DMS53 treated with DMSO at 0.1 percent for 48 hours (cell line): ENCODE results near the gene SYNJ1.

Experiments
- DNase-seq: peaks from one replicate; lab custom pipeline; 2025; ENCODE audit not compliant: unreplicated experiment; lab: John Stamatoyannopoulos, UW

The SYNJ1 gene

DNA sequence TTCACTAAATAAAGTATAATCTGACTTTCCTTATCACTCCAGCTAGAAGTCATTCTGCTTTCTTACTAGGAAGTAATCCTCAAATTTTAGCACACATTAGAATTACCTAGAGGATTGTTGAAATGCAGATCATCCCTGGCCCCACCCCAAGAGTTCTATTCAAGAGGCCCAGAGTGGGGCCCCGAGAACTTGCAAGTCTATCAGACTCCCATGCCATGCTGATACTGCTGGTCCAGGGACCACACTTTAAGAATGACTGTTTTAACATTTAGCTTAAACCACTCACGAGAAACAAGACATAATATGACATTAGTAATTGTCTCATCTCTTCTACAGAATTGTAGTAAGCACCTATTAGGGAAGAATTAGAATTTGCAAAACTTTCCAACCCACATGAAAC is 7.7 kb upstream of the SYNJ1 start:
- no peak for DNase-seq

DNA sequence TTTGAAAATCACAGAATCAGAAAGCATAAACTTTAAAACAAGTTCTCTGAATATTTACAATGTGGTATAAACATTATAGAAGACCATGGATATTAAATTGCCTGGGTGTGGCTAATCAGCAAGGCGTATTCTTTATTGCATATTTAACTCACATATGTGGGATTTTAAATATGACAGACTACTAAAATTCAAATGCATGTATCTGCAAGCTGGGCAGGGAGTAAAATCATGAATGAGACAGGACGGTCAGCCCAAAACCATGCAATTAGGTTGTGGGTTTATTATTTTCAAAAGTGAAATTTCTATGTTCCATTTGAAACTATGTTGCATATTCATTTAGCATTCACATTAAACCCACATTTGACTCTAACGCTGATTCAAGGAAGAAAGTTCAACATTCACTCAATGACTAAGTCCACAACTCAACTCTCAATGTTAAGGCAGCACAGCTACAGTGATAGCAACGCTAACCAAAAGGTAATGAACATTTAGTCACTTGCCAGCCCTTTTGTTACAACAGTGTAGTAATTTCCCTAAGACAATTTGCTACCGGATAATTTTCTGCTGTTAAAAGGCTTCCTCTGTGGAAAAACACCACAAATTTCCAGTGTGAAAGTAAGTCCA is 6.3 kb upstream of the SYNJ1 start:
- no peak for DNase-seq

DNA sequence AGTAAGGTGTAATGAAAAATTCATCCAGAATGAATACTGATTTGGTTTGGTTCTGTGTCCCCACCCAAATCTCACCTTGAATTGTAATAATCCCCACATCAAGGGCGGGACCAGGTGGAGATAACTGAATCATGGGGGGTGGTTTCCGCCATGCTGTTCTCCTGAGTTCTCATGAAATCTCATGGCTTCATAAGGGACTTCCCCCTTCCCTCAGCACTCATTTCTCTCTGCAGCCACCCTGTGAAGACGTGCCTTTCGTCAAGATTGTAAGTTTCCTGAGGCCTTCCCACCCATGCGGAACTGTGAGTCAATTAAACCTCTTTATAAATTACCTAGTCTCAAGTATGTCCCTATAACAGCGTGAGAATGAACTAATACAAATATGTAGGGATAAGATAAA is 5.5 kb upstream of the SYNJ1 start:
- DNase-seq = no peak

DNA sequence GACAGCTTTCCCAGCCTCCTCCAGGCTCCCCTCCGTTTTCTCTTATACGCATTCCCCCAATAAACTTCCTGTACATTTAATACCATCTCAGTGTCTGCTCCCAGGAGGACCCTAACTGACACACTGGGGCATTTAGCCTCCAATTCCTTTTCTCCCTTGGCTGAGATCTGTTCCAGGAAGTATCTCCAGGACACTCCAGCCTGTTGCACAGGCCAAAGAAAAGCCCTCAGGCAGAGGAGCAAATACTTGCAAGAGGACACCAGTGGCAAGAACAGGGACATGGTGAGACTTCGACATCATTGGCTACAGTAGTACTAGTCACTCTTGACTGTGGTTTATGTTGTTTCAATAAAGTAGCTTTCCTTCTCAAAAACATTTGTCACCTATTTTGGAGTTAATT is 4.7 kb upstream of the SYNJ1 start:
- DNase-seq = no peak

DNA sequence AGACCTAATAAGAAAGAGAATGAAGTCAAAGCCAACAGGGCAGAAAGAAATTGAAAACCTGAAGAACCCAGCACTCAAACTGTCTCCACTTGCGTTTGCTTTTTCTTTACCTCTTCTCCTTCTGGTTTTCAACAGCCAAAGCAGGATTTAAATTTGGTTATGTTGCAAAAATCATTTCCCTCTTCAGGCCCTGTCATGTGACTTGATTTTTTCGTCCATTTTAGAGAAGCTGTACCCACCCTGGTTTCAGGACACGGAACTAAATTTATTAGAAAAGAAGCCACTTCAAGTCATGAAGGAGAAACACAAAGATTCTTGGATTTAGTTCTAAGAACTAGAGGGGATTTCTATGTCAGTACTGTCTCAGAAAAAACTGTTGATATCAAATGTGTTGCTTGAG is 1.0 kb upstream of the SYNJ1 start:
- no peak for DNase-seq

DNA sequence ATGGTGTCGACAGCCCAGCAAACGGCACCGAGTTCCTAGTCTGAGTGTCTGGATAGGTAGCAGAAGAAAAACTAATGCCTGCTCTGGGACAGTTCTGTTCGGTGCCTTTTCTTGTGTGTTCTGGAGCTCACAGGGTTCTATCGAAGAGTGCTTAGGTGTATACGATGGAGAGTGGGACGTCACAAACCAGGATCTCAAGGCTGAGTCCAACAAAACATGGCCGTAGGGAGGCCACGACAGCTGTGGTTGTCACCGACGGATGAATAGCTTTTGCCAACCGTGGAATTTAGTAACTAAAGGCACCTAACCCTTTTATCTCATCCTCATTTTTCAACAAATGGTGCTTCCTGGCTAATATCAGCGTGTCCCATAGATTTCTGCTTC is 635 bp upstream of the SYNJ1 start:
- DNase-seq = peak; percentile 34

DNA sequence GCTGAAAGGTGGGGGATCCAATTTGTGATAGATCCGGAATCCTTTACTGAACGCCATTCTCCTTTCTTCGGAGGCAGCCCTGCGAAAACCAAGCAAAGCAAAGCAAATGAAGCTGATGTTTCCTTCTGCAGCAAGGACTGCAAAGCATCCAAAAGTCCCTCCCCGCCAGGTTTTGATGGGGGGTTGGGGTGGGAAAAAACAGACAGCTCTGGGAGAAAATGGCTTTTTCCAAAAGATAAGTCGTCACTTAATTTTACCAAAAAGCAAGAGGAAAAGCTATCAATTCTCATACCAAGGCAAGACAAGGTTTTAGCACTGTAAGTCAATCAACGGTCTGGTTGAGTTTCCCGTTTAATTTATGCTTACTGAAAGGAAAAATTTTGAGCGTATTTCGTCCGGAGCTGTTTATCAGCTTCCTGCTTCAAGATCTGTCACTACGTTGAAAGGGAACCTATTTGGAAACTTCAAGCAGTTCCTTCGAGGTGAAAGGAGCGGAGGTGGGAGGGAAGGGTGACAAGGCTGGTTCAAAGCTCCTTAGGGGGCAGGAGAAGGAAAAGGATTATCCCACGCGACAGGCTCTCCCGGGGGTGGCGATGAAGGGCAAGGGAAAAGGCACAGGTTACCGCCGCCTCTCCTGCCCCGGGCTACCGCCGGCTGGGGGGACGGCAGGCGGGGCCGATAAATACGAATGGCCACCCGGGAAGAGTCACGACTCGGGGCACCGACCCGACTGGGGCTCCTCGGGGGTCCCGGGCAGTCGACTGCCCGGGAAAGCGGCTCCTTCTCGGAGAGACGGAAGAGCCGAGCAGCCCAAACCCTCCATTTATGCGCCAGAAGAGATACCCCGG is 750 bp downstream of the SYNJ1 start:
- peak; percentile 10 for DNase-seq

DNA sequence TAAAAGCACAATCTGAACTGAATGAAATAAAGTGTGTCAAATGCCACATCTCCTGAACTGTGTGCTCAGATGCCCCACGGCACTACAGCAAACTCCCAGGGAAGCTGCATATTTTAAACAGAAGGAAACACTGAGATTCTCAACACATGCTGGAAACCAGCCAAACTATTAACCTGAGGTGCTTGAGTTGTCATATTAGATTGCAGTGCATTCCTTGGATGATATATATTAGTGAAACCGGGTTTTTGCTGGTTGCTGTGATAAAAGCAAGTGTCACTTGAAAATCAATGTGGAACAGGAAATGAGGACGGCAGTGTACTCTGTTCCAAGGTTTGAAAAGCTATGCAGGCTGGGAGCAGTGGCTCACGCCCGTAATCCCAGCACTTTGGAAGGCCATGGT is 8.7 kb downstream of the SYNJ1 start:
- no peak for DNase-seq

DNA sequence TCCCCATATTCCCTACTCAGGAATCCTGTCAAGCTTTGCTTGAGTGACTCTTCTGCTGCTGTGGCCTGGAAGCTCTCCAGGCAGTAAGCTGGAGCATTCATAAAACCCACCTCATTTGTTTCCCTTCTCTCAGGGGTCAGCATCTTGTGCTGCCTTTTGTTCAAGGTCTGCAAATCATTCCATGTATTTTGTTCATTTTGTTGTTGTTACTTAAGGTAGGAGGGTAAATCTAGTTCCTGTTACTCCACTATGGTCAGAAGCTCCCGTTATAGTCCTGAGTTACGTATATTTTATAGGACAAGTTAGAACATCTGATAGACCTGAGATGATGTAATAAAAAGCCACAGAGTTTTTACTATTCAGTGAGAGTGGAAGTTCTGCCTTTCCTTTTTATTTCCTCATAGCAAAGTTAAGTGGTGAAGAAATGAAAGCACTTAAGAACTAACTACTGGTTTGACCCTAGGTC is 9.9 kb downstream of the SYNJ1 start:
- no peak for DNase-seq

DNA sequence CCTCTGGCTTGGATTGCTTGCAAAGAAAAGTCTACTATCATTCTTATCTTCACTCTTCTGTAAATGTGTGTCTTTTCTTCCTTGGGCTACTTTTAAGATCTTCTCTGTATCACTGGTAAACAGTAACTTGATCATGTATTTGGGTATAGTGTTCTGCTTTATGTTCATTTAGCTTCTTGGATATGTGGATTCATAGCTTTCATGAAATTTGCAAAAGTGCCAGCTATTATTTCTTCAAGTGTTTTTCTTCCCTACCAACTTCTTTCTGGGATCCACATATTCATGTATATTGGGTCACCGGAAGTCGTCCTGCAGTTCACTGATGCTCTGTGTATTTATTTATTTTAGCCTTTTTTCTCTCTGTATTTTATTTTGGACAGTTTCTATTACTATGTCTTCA is 11.3 kb downstream of the SYNJ1 start:
- no peak for DNase-seq

DNA sequence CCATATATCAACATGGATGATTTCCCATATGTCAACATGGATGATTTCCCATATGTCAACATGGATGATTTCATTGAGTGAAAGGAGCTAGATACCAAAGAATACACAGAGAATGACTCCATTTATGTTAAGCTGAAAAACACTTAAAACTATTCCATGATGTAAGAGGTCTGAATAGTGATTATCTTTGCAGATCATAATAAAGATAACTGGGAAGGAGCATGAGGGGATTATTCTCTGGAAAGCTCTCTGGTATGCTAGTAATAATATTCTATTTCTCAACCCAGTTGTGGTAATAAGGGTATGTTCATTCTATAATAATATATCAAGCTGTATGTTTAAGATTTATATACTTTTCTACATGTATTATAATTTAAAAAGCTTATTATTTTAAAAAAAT is 14.1 kb downstream of the SYNJ1 start:
- no peak for DNase-seq

DNA sequence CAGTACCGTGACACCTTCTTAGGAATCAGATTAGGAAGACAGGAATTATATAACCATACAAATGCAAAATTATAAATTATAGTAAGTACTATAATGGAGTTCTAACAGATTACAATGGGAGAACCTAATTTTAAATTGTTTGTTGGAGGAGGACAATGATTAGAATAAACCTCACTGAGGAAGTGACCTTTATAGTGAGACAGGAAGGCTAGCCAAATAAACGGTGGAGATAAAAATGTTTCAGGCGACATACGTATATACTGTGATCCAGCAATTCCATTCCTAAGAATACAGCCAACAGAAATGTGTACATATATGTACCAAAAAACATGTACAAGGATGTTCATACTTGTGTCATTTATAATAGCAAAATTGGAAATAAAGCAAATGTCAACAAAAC is 15.2 kb downstream of the SYNJ1 start:
- no peak for DNase-seq

DNA sequence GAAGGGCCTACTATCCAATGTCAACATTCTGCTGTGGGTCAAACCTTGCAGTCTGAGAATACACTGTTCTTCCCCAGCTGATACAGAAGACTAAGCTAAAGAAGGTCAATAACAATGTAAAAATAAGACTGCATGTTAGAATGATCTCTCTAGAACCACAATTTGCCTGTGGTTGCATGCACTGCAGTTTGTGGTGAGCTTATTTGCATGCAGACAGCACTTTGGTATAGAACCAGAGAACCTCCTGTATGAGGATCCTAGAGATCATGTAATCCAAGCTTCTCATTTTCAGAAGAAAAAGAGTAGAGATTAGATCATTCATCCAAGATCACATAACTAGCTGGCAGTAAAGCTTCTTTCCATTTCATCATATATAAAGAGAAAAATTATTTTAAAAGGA is 15.8 kb downstream of the SYNJ1 start:
- no peak for DNase-seq

DNA sequence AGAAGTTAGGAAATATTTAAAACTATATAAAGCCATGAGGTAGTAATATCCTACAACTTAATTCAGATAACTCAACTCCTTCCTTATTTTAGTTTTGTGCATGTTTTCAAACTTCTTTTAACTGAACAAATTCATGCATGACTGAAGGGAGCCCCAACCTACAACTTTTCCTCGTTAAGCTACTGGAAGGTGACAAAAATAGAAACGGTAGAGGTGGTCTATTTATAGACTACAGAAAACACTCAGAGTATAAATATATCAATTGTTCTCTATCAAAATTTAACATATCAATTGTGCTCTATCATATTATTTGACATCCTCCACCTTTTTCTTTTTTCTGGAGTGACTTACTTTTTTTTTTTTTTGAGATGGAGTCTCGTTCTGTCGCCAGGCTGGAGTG is 16.8 kb downstream of the SYNJ1 start:
- no peak for DNase-seq

DNA sequence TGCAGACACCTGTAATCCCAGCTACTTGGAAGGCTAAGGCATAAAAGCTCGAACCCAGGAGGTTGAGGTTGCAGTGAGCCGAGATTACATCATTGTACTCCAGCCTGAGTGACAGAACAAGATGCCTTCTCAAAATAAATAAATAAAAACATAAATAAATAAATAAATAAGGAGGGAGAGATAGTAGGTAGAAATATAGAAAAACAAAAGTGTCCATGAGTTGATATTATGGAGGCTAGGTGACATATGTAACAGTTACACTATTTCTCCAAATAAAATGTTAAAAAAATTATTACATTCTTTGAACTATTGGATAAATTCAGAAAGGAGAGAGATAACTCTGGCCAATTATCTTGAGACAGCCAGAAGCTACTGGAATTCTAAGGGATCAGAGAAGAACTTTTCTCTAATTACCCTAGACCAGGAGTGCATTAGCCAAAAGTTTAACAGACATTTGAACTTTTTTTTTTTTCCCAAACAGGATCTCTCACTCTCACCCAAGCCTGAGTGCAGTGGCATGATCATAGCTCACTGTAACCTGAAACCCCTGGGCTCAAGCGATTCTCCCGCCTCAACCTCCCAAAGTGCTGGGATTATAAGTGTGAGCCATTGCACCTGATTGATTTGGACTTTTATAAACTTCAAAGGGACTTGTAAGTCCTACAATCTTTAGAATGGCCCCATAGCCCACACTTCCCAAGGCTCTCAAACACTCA is 17.6 kb downstream of the SYNJ1 start:
- DNase-seq = no peak

DNA sequence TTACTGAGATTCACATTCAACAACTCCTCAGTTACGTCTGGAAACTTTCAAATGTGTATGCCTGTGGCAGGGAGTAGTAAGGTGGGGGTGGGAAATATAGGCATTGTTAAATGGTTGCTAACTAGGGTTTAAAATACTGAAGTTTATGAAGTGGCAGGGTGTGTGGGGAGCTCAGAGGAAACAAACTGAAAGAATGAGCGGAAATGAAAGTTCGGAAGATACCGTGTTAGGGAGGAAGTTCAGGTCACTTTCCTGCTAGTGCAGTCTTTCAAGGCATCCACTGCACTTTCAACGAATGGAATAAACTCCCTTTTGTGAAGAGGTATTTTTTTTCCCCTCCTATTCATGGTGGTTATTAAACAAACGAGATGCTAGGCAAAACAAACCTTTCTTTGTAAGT is 19.7 kb downstream of the SYNJ1 start:
- no peak for DNase-seq

DNA sequence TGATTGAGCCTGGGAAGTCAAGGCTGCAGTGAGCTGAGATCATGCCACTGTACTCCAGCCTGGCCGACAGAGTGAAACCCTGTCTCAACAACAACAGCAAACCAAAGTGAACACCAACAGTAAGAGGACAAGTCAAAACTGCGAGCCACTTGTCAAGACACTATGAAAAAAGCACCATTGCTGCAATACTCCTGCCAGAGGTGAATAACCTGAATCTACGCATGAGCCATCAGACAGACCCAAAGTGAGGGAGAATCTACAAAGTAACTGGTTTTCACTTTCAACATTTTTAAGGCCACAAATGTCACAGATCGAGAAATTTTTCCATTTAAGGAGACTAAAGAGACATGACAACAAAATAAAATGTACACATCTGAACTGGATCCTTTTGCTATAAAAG is 21.9 kb downstream of the SYNJ1 start:
- DNase-seq = no peak

DNA sequence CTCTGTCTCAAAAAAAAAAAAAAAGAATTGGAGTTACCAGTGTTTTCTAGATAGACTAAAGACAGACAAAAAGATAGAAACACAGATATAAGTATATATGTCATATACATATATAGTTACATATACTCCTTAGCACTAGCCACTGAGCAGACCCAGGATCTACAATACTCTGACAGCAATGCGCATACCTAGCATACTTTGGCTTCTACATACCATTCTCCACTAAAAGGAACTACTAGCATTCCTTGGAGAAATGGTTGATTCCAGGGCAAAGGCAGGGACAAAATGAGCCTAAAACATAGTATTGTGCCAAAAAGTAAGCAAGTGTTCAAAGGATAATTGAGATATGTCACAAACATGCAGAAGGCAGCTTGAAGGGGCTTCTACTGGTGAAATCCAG is 22.7 kb downstream of the SYNJ1 start:
- no peak for DNase-seq

DNA sequence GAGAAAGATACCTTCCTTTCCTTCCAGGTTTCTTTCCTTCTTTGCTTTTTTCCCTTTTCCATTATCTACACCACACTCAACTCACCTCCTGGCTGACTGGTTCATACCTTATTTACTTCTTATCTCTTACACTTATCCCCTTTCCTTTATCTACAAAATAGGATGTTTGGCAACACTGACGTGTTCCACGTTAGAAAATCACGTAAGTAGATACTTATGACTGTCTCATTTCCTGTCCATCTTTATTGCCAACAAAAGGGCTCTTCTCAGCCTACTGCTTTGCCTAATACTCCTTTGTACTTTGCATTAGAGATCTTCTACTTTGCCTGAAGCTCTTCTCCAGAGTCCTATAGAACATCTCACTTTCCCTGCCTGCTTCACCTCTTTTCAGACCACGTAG is 25.1 kb downstream of the SYNJ1 start:
- DNase-seq = peak; percentile 33

DNA sequence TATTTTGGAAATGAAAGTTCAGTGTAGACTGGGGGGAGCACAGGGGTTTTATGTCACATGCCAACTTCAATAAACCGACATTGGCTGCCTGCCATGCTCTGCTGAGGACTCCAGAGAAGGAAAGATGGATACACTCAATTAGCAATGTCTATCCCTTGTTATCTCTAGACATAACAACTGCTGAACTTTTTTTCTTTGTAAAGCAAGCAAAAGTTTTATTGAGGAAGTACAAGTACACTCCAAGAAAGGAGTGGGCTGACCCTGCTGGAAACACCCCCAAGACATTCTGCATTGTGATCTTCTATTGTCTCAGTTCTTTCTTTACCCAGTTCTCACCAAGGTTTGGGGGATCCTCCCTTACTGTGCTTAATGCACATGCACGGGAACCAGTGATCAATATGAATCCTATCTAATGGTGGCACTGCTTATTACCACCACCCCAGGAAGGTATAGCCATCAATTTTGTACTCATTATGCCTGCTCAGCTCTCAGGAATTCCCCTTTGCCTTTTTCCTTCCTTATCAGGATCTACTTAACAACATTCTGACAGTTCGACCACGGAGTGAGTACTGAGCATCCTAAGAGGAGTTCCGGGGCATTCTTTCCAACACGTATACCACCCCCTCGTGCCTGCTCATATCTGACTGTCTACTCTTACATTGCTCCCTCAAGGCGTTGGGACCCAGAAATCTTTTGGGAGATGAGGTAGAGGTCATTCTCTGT is 28.7 kb downstream of the SYNJ1 start:
- no peak for DNase-seq

DNA sequence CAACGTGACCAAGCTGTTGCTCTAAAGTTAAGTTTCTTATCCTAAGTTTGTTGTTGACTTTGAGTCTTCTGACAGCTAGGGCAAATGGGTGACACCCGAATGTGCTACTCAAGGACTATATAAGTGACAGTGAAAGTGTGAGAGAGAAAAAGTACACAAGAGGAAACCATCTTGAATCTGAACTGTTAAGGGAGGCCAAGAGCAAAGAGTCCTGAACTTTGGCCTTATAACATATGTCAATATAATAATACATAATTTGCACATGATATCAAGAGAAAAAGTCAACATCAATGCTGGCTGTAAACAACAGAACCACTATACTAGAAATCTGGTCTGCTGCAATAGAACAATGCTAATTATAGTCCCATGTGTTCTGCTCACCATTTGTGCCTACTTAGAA is 29.5 kb downstream of the SYNJ1 start:
- no peak for DNase-seq
